NCI-H1092 (cell line): ENCODE measurements around the gene AFF1.

Experiments
- DNase-seq: peaks from one replicate; lab custom pipeline; 2025; lab: John Stamatoyannopoulos, UW

AFF1 gene

GRCh38 chr4:86950831-86951525, 16.2 kb downstream of the AFF1 start:
- no peak for DNase-seq

GRCh38 chr4:86955888-86956451, 21.2 kb downstream of the AFF1 start:
- DNase-seq = no peak

- no peak for DNase-seq
Measured at GRCh38 chr4:86957215-86957614, 22.4 kb downstream of the AFF1 start.

- DNase-seq = no peak
Measured at GRCh38 chr4:86959588-86960500, 25.0 kb downstream of the AFF1 start.

- DNase-seq = no peak
Measured at GRCh38 chr4:86960557-86960961, 25.7 kb downstream of the AFF1 start.

- no peak for DNase-seq
Measured at GRCh38 chr4:86961116-86961515, 26.3 kb downstream of the AFF1 start.

- no peak for DNase-seq
Measured at GRCh38 chr4:86961605-86962295, 26.9 kb downstream of the AFF1 start.

GRCh38 chr4:86963697-86964096, 28.9 kb downstream of the AFF1 start:
- DNase-seq = no peak

- no peak for DNase-seq
Measured at GRCh38 chr4:86965019-86965976, 30.5 kb downstream of the AFF1 start.

GRCh38 chr4:86967073-86967472, 32.3 kb downstream of the AFF1 start:
- no peak for DNase-seq

GRCh38 chr4:86967798-86968197, 33.0 kb downstream of the AFF1 start:
- DNase-seq = no peak

GRCh38 chr4:86968547-86968946, 33.7 kb downstream of the AFF1 start:
- no peak for DNase-seq

- DNase-seq = no peak
Measured at GRCh38 chr4:86970447-86971354, 35.9 kb downstream of the AFF1 start.

- no peak for DNase-seq
Measured at GRCh38 chr4:86971355-86971683, 36.5 kb downstream of the AFF1 start.

- no peak for DNase-seq
Measured at GRCh38 chr4:86972997-86973396, 38.2 kb downstream of the AFF1 start.

GRCh38 chr4:86973668-86974067, 38.9 kb downstream of the AFF1 start:
- DNase-seq = no peak

- no peak for DNase-seq
Measured at GRCh38 chr4:86974551-86974994, 39.8 kb downstream of the AFF1 start.

- no peak for DNase-seq
Measured at GRCh38 chr4:86975927-86976326, 41.1 kb downstream of the AFF1 start.

GRCh38 chr4:86976801-86977485, 42.1 kb downstream of the AFF1 start:
- no peak for DNase-seq
